C4-2B (cell line): ENCODE results near the gene MED25.

Experiments
- CTCF ChIP-seq: fragments of 450-650 bp; conservative IDR thresholded peaks from 2 replicates; pipeline ENCODE4 v1.5.1; 2017; ENCODE audit warnings: mild to moderate bottlenecking
- ZFX ChIP-seq: fragments of 450-650 bp; IDR thresholded peaks from 2 replicates; pipeline ENCODE4 v1.6.1; 2017

- TF ChIP-seq CTCF (no peak), ZFX (no peak)
Measured at GRCh38 chr19:49843265-49843664, 25.2 kb downstream of the MED25 start.
